Transverse colon (tissue), 4 donors: ENCODE results near the gene PLXDC2. TPM values are rescaled to one million over a fixed set of nuclear protein-coding genes. Genes with fewer than 3 reads are reported as not detected.

Experiments used
- DNase-seq: peaks from one replicate; pipeline ENCODE4 v3.0.0-alpha.2; 2019
- H3K27ac ChIP-seq, 4 donors: fragments of 200-600 bp; sonication (generic); 2 replicates each; pipeline ENCODE4 v1.5.1; 2016 to 2018; ENCODE audit warnings: inconsistent platforms in 4 of 4
- H3K27me3 ChIP-seq: fragments of 200-600 bp; sonication (generic); 2 replicates; pipeline ENCODE4 v1.5.1; 2017; ENCODE audit warnings: inconsistent platforms
- H3K36me3 ChIP-seq, 4 donors: fragments of 200-600 bp; sonication (generic); 2 replicates each; pipeline ENCODE4 v1.5.1; 2017 to 2019; ENCODE audit warnings: inconsistent platforms in 4 of 4
- H3K4me1 ChIP-seq, 4 donors: fragments of 200-600 bp; sonication (generic); 2 replicates each; pipeline ENCODE4 v1.5.1; 2017 to 2020; ENCODE audit warnings: inconsistent platforms in 4 of 4
- H3K4me3 ChIP-seq, 4 donors: fragments of 200-600 bp; sonication (generic); 1 replicate in 1 of 4; 2 replicates in 3 of 4; pipeline versions ENCODE4 v1.5.1 to v1.6.1; 2017 to 2019; ENCODE audit warnings: inconsistent platforms in 4 of 4
- H3K9me3 ChIP-seq, 2 donors: fragments of 200-600 bp; sonication (generic); 2 replicates each; pipeline ENCODE4 v1.5.1; 2017 to 2019; ENCODE audit warnings: inconsistent platforms in 2 of 2
- CTCF ChIP-seq, 5 experiments: fragments of 200-600 bp in 3 of 5; fragments of 450-650 bp in 2 of 5; sonication (generic) in 3 of 5; IDR thresholded peaks; 1 replicate in 2 of 5; 2 replicates in 3 of 5; pipeline ENCODE4 v1.5.1; 2016 to 2017; ENCODE audit warnings: antibody characterized with exemption in 5 of 5, inconsistent platforms in 3 of 5, mild to moderate bottlenecking in 2 of 5, moderate library complexity in 1 of 5
- EP300 ChIP-seq: sonication (generic); formaldehyde crosslinking; IDR thresholded peaks from one replicate; pipeline ENCODE4 v1.6.1; 2017; ENCODE audit warnings: antibody characterized with exemption, low read depth
- POLR2A ChIP-seq: fragments of 450-650 bp; IDR thresholded peaks from one replicate; pipeline ENCODE4 v1.6.1; 2016; ENCODE audit warnings: antibody characterized with exemption, mild to moderate bottlenecking, moderate library complexity
- POLR2AphosphoS5 ChIP-seq, 3 donors: sonication (generic); formaldehyde crosslinking; IDR thresholded peaks; one replicate each; pipeline ENCODE4 v1.6.1; 2016; ENCODE audit warnings: antibody characterized with exemption in 3 of 3
- WGBS, 2 donors: methylation state at CpG; one replicate each; pipeline ENCODE4 v1.1.5; 2018; ENCODE audit warnings: low coverage in 1 of 2; 5-methylcytosine and 5-hydroxymethylcytosine counted together
- in situ Hi-C, 4 donors: fragments of 200-750 bp; cut with MboI; loops; one replicate each; pipeline versions ENCODE4 v1.15.0 to v1.15.1; 2017; ENCODE audit warnings: low sequenced_read_pairs in 3 of 4, low pct_ligation_motif_present in 1 of 4, low pct_unique_long_range_greater_than_20kb in 1 of 4
- intact Hi-C: fragments of 100-400 bp; cut with DNase I; formaldehyde crosslinking; loops from one replicate; pipeline ENCODE4 v1.15.1; 2023; ENCODE audit warnings: low total_unique reads
- total RNA-seq, 4 donors: library from RNA; depleted of rRNA; stranded (reverse); fragments of >200 nt; gene quantifications; one replicate each; pipeline ENCODE4 v1.1.0, GENCODE V29; 2016

Gene PLXDC2
- total RNA-seq, 4 donors from 2014 or later, result 12.0 to 32.2 (median 20.3) TPM

DNA sequence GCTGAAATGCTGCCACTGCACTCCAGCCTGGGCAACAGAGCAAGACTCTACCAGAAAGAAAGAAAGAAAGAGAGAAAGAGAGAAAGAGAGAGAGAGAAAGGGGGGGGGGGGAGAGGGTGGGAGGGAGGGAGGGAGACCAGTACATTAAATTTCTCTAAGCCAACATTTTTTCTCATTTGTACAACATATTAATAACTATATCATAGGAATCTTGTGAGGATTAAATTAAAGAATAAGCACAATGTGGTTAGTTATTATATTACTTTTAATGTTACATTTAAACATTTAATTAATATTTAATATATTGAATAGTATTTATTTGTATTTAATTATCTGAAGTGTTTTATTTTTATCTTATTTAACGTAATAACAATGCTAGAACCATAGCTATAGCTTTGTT is 53.1 kb downstream of the PLXDC2 start:
- Histone ChIP-seq H3K27ac (no peak overlapping the region), H3K4me3 (no peak overlapping the region), H3K27me3 (no peaks in the 10 kb centered on the region), H3K36me3 (no peaks in the 10 kb centered on the region), H3K9me3 (no peaks in the 10 kb centered on the region), H3K4me1 (no peaks in the 10 kb centered on the region)
- no peak for DNase-seq
- in situ Hi-C loops (no loop called here), intact Hi-C loops (no loop called here)
- WGBS, 2 donors, result 84 to 100% methylated on average over 1 of the region's 1 CpG
- no peak for TF ChIP-seq CTCF (IDR thresholded peaks at IDR 0.05)
- TF ChIP-seq EP300, result no peak
- no peak for TF ChIP-seq POLR2AphosphoS5 (IDR thresholded peaks at IDR 0.05)
- no peak for TF ChIP-seq POLR2A

DNA sequence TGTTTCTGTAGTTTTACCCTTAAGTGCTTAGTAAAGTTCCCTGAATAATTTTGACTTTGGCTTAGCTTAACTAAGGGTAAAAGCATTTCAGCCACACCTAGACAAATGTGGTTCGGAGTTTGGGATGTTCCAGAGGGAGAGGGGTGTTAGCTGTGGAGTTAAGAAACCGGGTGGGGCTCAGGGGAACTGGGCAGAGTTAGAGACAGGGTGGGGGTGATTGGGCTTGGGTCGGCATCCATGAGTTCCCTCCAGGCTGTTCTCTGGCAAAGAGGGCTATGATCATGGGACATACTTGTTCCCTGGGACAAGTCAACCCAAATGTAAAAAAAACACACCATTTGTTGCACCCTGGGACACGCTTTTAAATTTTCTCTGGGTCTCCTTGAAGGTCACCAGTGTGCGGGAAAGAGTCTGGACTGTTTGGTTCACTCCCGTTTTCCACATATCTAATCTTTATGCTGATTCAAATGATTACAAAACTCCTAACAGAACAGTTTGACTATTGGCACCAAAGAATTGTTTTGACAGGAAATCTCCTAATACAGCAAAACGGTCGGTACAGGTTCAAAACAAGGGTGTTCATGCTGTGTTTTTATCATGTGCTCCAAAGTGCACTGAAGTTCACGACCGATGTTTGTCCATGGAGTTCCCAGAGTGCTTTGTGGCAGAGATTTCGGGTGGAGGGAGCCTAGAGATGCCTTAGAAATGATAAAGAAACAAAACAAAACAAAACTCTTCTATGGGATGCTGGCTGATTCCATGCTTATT is 56.5 kb downstream of the PLXDC2 start:
- no peak for TF ChIP-seq EP300
- TF ChIP-seq POLR2A, result no peak
- no peak for TF ChIP-seq POLR2AphosphoS5 (IDR thresholded peaks at IDR 0.05)
- no peak for TF ChIP-seq CTCF (IDR thresholded peaks at IDR 0.05)
- Histone ChIP-seq H3K4me3 (no peak overlapping the region), H3K4me1 (peaks cover 0 to 9% (median 0%) of the 10 kb centered on the region in 4 donors), H3K27me3 (no peaks in the 10 kb centered on the region), H3K9me3 (no peaks in the 10 kb centered on the region), H3K36me3 (no peaks in the 10 kb centered on the region), H3K27ac (no peak overlapping the region)
- intact Hi-C loops (no loop called here), in situ Hi-C loops (no loop called here)
- DNase-seq, result no peak
- 80 to 95% methylated on average over 4 to 11 of the region's 11 CpGs for WGBS, 2 donors

- H3K27ac ChIP-seq, result no peak overlapping the region
- intact Hi-C loops, result no loop called here
- 84 to 91% methylated on average over 3 of the region's 3 CpGs for WGBS, 2 donors
Observed at GRCh38 chr10:19874190-19874589, 58.0 kb downstream of the PLXDC2 start.

DNA sequence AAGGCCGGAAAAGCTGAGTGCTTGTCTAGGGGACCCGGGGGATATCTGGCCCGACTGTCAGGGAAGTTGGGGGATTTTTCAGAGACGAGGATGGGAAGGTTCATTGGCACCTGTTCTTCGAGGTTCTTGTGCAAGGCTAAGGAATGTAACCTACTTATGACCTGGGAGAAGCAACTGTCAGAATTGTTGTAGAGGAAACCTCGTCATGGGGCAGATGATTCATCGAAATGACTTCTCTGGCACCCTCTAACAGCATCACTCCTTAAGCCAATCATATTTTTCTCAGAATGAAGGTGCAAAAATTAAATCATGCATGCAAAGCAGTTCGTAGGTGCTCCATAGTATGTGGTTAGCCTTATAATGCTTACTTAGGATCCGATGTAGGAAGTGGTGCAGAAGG is 58.6 kb downstream of the PLXDC2 start:
- in situ Hi-C loops, result no loop called here

More at GRCh38 chr10:19874190-19874589, 58.0 kb downstream of the PLXDC2 start:
- no peaks in the 10 kb centered on the region for H3K9me3 ChIP-seq
- H3K27me3 ChIP-seq, result no peaks in the 10 kb centered on the region
- peaks cover 0 to 9% (median 0%) of the 10 kb centered on the region in 4 donors for H3K4me1 ChIP-seq
- H3K36me3 ChIP-seq, result no peaks in the 10 kb centered on the region
- in situ Hi-C loops, result no loop called here
- TF ChIP-seq POLR2AphosphoS5 (IDR thresholded peaks at IDR 0.05), result no peak
- no peak for TF ChIP-seq POLR2A
- no peak for TF ChIP-seq CTCF (IDR thresholded peaks at IDR 0.05)
- TF ChIP-seq EP300, result no peak
- no peak overlapping the region for H3K4me3 ChIP-seq
- DNase-seq, result no peak

More for the DNA sequence above, 58.6 kb downstream of the PLXDC2 start:
- Histone ChIP-seq H3K4me3 (no peak overlapping the region), H3K4me1 (peaks cover 0 to 9% (median 0%) of the 10 kb centered on the region in 4 donors), H3K36me3 (no peaks in the 10 kb centered on the region), H3K27me3 (no peaks in the 10 kb centered on the region), H3K27ac (no peak overlapping the region), H3K9me3 (no peaks in the 10 kb centered on the region)
- 81 to 84% methylated on average over 7 to 9 of the region's 9 CpGs for WGBS, 2 donors
- no peak for DNase-seq
- TF ChIP-seq CTCF (IDR thresholded peaks at IDR 0.05), result no peak
- no peak for TF ChIP-seq EP300
- TF ChIP-seq POLR2AphosphoS5 (IDR thresholded peaks at IDR 0.05), result no peak
- TF ChIP-seq POLR2A, result no peak
- intact Hi-C loops, result no loop called here
